Stimulated activated CD4-positive, alpha-beta T cell treated with anti-CD3 and anti-CD28 coated beads, Interleukin-15, amount 100 ng/mL, for 24 hours (primary cell): ENCODE results near the gene FCN1.

Experiments
- DNase-seq: peaks from one replicate; pipeline ENCODE4 v3.0.0-alpha.2; 2020

Gene FCN1

GRCh38 chr9:134889386-134890154 lies 28.1 kb downstream of the FCN1 start:
- no peak for DNase-seq

- DNase-seq, result no peak
Observed at GRCh38 chr9:134888603-134889190, 29.0 kb downstream of the FCN1 start.

- no peak for DNase-seq
Observed at GRCh38 chr9:134887686-134888602, 29.8 kb downstream of the FCN1 start.

- DNase-seq, result no peak
Observed at GRCh38 chr9:134887219-134887618, 30.5 kb downstream of the FCN1 start.

- DNase-seq, result no peak
Observed at GRCh38 chr9:134886413-134886913, 31.2 kb downstream of the FCN1 start.

GRCh38 chr9:134885679-134886412 lies 31.9 kb downstream of the FCN1 start:
- DNase-seq, result no peak

- no peak for DNase-seq
Observed at GRCh38 chr9:134885001-134885678, 32.6 kb downstream of the FCN1 start.

- no peak for DNase-seq
Observed at GRCh38 chr9:134884492-134884891, 33.2 kb downstream of the FCN1 start.

GRCh38 chr9:134883040-134883782 lies 34.5 kb downstream of the FCN1 start:
- no peak for DNase-seq

GRCh38 chr9:134882204-134882785 lies 35.4 kb downstream of the FCN1 start:
- no peak for DNase-seq

- DNase-seq, result no peak
Observed at GRCh38 chr9:134881313-134881670, 36.4 kb downstream of the FCN1 start.

- DNase-seq, result no peak
Observed at GRCh38 chr9:134880484-134881312, 37.0 kb downstream of the FCN1 start, which contains the start of gene FCN2. TSS of gene FCN2 (plus strand) at chr9:134880810. CDS start at chr9:134880822, 12 bp downstream.

- no peak for DNase-seq
Observed at GRCh38 chr9:134879664-134880483, 37.8 kb downstream of the FCN1 start.

GRCh38 chr9:134877541-134877940 lies 40.2 kb downstream of the FCN1 start:
- no peak for DNase-seq

GRCh38 chr9:134875371-134875770 lies 42.3 kb downstream of the FCN1 start:
- DNase-seq, result no peak

- no peak for DNase-seq
Observed at GRCh38 chr9:134872482-134873231, 45.1 kb downstream of the FCN1 start.

GRCh38 chr9:134871697-134872340 lies 45.9 kb downstream of the FCN1 start:
- no peak for DNase-seq
